ENCODE data around the gene TAGLN.

The TAGLN gene

GRCh38 chr11:117172724-117173421, 26.3 kb upstream of the TAGLN start:
- TF ChIP-seq NFRKB (IDR thresholded peaks at IDR 0.05) (no peak), SP1 (IDR thresholded peaks at IDR 0.05) (no peak), FOXK2 (IDR thresholded peaks at IDR 0.05) (no peak), FOXM1 (IDR thresholded peaks at IDR 0.05; ENCODE audit: borderline replicate concordance) (no peak), ELF4 (IDR thresholded peaks at IDR 0.05) (no peak), ZNF384 (IDR thresholded peaks at IDR 0.05) (no peak), PKNOX1 (IDR thresholded peaks at IDR 0.05) (no peak), L3MBTL2 (conservative IDR thresholded peaks at IDR 0.05) (no peak), SUZ12 (IDR thresholded peaks at IDR 0.05) (no peak), HDGF (IDR thresholded peaks at IDR 0.05; ENCODE audit: borderline replicate concordance) (no peak), CTBP1 (IDR thresholded peaks at IDR 0.05; ENCODE audit: borderline replicate concordance) (no peak), TARDBP (IDR thresholded peaks at IDR 0.05) (no peak), ARNT (IDR thresholded peaks at IDR 0.05) (no peak)
- POLR2A ChIA-PET = interaction anchor here (1.9 to 4.5 kb wide), 2 partner anchors 11 to 28 kb away, joined by 4 to 24 read pairs; partner anchors contain the start of gene PAFAH1B2
- DNase-seq (ENCODE audit: extremely low spot score) = no peak
- CTCF ChIA-PET = interaction anchor here (0.5 to 1.6 kb wide), 4 partner anchors 8 to 386 kb away, joined by 3 to 5 read pairs (median 4); no protein-coding TSS in a partner anchor

- ChIA-PET POLR2A (interaction anchor here (1.6 kb wide), 1 partner anchor 31 kb away, joined by 11 read pairs; the partner anchor contains the start of gene PAFAH1B2), CTCF (no interaction called here)
- TF ChIP-seq BHLHE40 (IDR thresholded peaks at IDR 0.05; ENCODE audit: borderline replicate concordance) (no peak), NFRKB (IDR thresholded peaks at IDR 0.05) (no peak), ELF4 (IDR thresholded peaks at IDR 0.05) (no peak), ARNT (IDR thresholded peaks at IDR 0.05) (no peak), FOXA1 (IDR thresholded peaks at IDR 0.05) (no peak), FOXM1 (IDR thresholded peaks at IDR 0.05; ENCODE audit: borderline replicate concordance) (no peak), PKNOX1 (IDR thresholded peaks at IDR 0.05) (no peak), HDGF (IDR thresholded peaks at IDR 0.05; ENCODE audit: borderline replicate concordance) (no peak), FOXK2 (IDR thresholded peaks at IDR 0.05) (no peak), CTBP1 (IDR thresholded peaks at IDR 0.05; ENCODE audit: borderline replicate concordance) (no peak), LEF1 (IDR thresholded peaks at IDR 0.05; ENCODE audit: borderline replicate concordance) (no peak), L3MBTL2 (conservative IDR thresholded peaks at IDR 0.05) (no peak), TARDBP (IDR thresholded peaks at IDR 0.05) (no peak), ZNF384 (IDR thresholded peaks at IDR 0.05) (no peak), SP1 (IDR thresholded peaks at IDR 0.05) (no peak), SUZ12 (IDR thresholded peaks at IDR 0.05) (no peak)
- DNase-seq (ENCODE audit: extremely low spot score) = no peak
These were observed 24.1 kb upstream of the TAGLN start for GRCh38 chr11:117175104-117175503.

- CTCF ChIA-PET = no interaction called here
- TF ChIP-seq FOXA1 (IDR thresholded peaks at IDR 0.05) (no peak), ARNT (IDR thresholded peaks at IDR 0.05) (no peak), CTBP1 (IDR thresholded peaks at IDR 0.05; ENCODE audit: borderline replicate concordance) (no peak), SUZ12 (IDR thresholded peaks at IDR 0.05) (no peak), FOXK2 (IDR thresholded peaks at IDR 0.05) (no peak), L3MBTL2 (conservative IDR thresholded peaks at IDR 0.05) (no peak), ELF4 (IDR thresholded peaks at IDR 0.05) (no peak), HDGF (IDR thresholded peaks at IDR 0.05; ENCODE audit: borderline replicate concordance) (no peak), BHLHE40 (IDR thresholded peaks at IDR 0.05; ENCODE audit: borderline replicate concordance) (no peak), ZNF384 (IDR thresholded peaks at IDR 0.05) (no peak), SP1 (IDR thresholded peaks at IDR 0.05) (no peak)
- POLR2A ChIA-PET = interaction anchor here (1.6 kb wide), 1 partner anchor 32 kb away, joined by 11 read pairs; the partner anchor contains the start of gene PAFAH1B2
- DNase-seq (ENCODE audit: extremely low spot score) = no peak
These were observed 23.4 kb upstream of the TAGLN start for GRCh38 chr11:117175781-117176180.

- no peak for DNase-seq (ENCODE audit: extremely low spot score)
- ChIA-PET CTCF (no interaction called here), POLR2A (interaction anchor here (1.6 kb wide), 1 partner anchor 32 kb away, joined by 11 read pairs; the partner anchor contains the start of gene PAFAH1B2)
- no peak for TF ChIP-seq SP1 (IDR thresholded peaks at IDR 0.05)
These were observed 23.0 kb upstream of the TAGLN start for GRCh38 chr11:117176186-117176585.

- POLR2A ChIA-PET = interaction anchor here (0.8 to 6.1 kb wide), 3 partner anchors 33 to 54 kb away, joined by 3 to 58 read pairs (median 5); partner anchors contain the start of genes PAFAH1B2 and PCSK7
- DNase-seq (ENCODE audit: extremely low spot score) = no peak
- CTCF ChIA-PET = interaction anchor here (0.7 to 1.5 kb wide), 3 partner anchors 49 to 388 kb away, joined by 3 to 6 read pairs (median 4); partner anchors contain the start of gene PCSK7
- no peak for TF ChIP-seq FOXK2 (IDR thresholded peaks at IDR 0.05)
- TF ChIP-seq LEF1 (IDR thresholded peaks at IDR 0.05; ENCODE audit: borderline replicate concordance) = no peak
- no peak for TF ChIP-seq ARNT (IDR thresholded peaks at IDR 0.05)
- no peak for TF ChIP-seq SUZ12 (IDR thresholded peaks at IDR 0.05)
- TF ChIP-seq HDGF (IDR thresholded peaks at IDR 0.05; ENCODE audit: borderline replicate concordance) = no peak
- TF ChIP-seq PKNOX1 (IDR thresholded peaks at IDR 0.05) = no peak
- no peak for TF ChIP-seq NFRKB (IDR thresholded peaks at IDR 0.05)
- TF ChIP-seq FOXA1 (IDR thresholded peaks at IDR 0.05) = no peak
- TF ChIP-seq L3MBTL2 (conservative IDR thresholded peaks at IDR 0.05) = no peak
- no peak for TF ChIP-seq SP1 (IDR thresholded peaks at IDR 0.05)
- no peak for TF ChIP-seq TARDBP (IDR thresholded peaks at IDR 0.05)
These were observed 21.5 kb upstream of the TAGLN start for GRCh38 chr11:117177534-117178209.
